GM18526 (cell line): Measurements from ENCODE around the gene RANGAP1.

Experiments
- POLR2A ChIP-seq: IDR thresholded peaks from 3 replicates; pipeline ENCODE4 v1.6.1; 2011; ENCODE audit not compliant: insufficient read length; ENCODE audit errors: extremely low read depth

RANGAP1 gene

GRCh38 chr22:41250127-41250526, 35.9 kb downstream of the RANGAP1 start:
- TF ChIP-seq POLR2A = no peak

- TF ChIP-seq POLR2A = no peak
Measured at GRCh38 chr22:41249442-41249841, 36.5 kb downstream of the RANGAP1 start.

GRCh38 chr22:41248758-41249157, 37.2 kb downstream of the RANGAP1 start:
- TF ChIP-seq POLR2A = no peak

GRCh38 chr22:41248314-41248713, 37.7 kb downstream of the RANGAP1 start:
- TF ChIP-seq POLR2A = no peak

GRCh38 chr22:41247703-41248102, 38.3 kb downstream of the RANGAP1 start:
- TF ChIP-seq POLR2A = no peak

GRCh38 chr22:41245917-41246499, 40.0 kb downstream of the RANGAP1 start:
- no peak for TF ChIP-seq POLR2A

- no peak for TF ChIP-seq POLR2A
Measured at GRCh38 chr22:41243361-41243760, 42.6 kb downstream of the RANGAP1 start.

GRCh38 chr22:41242396-41243117, 43.4 kb downstream of the RANGAP1 start:
- TF ChIP-seq POLR2A = no peak

- TF ChIP-seq POLR2A = no peak
Measured at GRCh38 chr22:41241133-41241676, 44.8 kb downstream of the RANGAP1 start.

- no peak for TF ChIP-seq POLR2A
Measured at GRCh38 chr22:41240377-41241132, 45.4 kb downstream of the RANGAP1 start, which contains the start of gene CHADL. CHADL (minus strand) TSS chr22:41240931; CDS start chr22:41240881, 50 bp downstream.

- no peak for TF ChIP-seq POLR2A
Measured at GRCh38 chr22:41239443-41240128, 46.4 kb downstream of the RANGAP1 start.

- TF ChIP-seq POLR2A = no peak
Measured at GRCh38 chr22:41238570-41239442, 47.2 kb downstream of the RANGAP1 start.

- TF ChIP-seq POLR2A = no peak
Measured at GRCh38 chr22:41237707-41238569, 48.0 kb downstream of the RANGAP1 start.

- no peak for TF ChIP-seq POLR2A
Measured at GRCh38 chr22:41237036-41237706, 48.8 kb downstream of the RANGAP1 start.
